A549 (cell line): ENCODE measurements around the gene NADSYN1. TPM values are rescaled to one million over a fixed set of nuclear protein-coding genes. Genes with fewer than 3 reads are reported as not detected.

Source experiments
- ATAC-seq, 2 experiments: fragments of 200-7000 bp in 1 of 2; fragments of >200 bp in 1 of 2; cut with Nextera tagmentation in 1 of 2; cut with Tn5 transposase in 1 of 2; 3 replicates each; pipeline versions ENCODE4 v1.8.0 to v1.9.1; 2018 to 2020; ENCODE audit warnings: mild to moderate bottlenecking in 1 of 2, moderate library complexity in 1 of 2
- CTCF ChIA-PET: fragments of 300-600 bp; sonication (Branson Sonifier 250); formaldehyde crosslinking; extraction: SDS; loops from one replicate; lab custom pipeline; 2021; ENCODE audit warnings: antibody characterized with exemption, inconsistent platforms; lab: Yijun Ruan, JAX
- POLR2A ChIA-PET: fragments of 350-600 bp; formaldehyde crosslinking; extraction: SDS; loops from one replicate; lab custom pipeline; 2021; ENCODE audit warnings: antibody characterized with exemption, inconsistent platforms; lab: Yijun Ruan, JAX
- DNase-seq, 2 experiments: peaks; one replicate each; pipeline versions ENCODE4 v3.0.0 to v3.0.0-alpha.2; 2011 to 2016; ENCODE audit warnings: low read depth in 1 of 2, low spot score in 1 of 2
- FAIRE-seq: peaks from 2 replicates; lab custom pipeline; 2011; peaks lifted over from hg19 to GRCh38; lab: Jason Lieb, UNC
- H3K27ac ChIP-seq, 2 experiments: fragments of >200 bp; sonication (Bioruptor Twin); formaldehyde crosslinking; 3 replicates each; pipeline ENCODE4 v1.5.1; 2016 to 2017
- H3K4me1 ChIP-seq: fragments of >200 bp; sonication (Bioruptor Twin); formaldehyde crosslinking; 3 replicates; pipeline ENCODE4 v1.6.1; 2016
- H3K4me2 ChIP-seq: fragments of >200 bp; sonication (Bioruptor Twin); formaldehyde crosslinking; 3 replicates; pipeline ENCODE4 v1.6.1; 2016
- H3K4me3 ChIP-seq: fragments of >200 bp; sonication (Bioruptor Twin); formaldehyde crosslinking; 3 replicates; pipeline ENCODE4 v1.5.1; 2016
- H3K9me3 ChIP-seq: fragments of >200 bp; sonication (Bioruptor Twin); formaldehyde crosslinking; 3 replicates; pipeline ENCODE4 v1.6.1; 2016
- BCL3 ChIP-seq: fragments of >200 bp; sonication (Bioruptor Twin); formaldehyde crosslinking; IDR thresholded peaks from 3 replicates; pipeline ENCODE4 v1.6.1; 2016
- BHLHE40 ChIP-seq: IDR thresholded peaks from 2 replicates; pipeline ENCODE4 v1.6.1; 2012; ENCODE audit warnings: low read depth, low read length, inconsistent platforms
- CBX2 ChIP-seq: fragments of 200-600 bp; sonication (generic); IDR thresholded peaks from 2 replicates; pipeline ENCODE4 v1.6.1; 2016; ENCODE audit warnings: low read depth, mild to moderate bottlenecking, borderline replicate concordance
- CEBPB ChIP-seq, 2 experiments: fragments of >200 bp in 1 of 2; sonication (Bioruptor Twin) in 1 of 2; formaldehyde crosslinking in 1 of 2; IDR thresholded peaks; 2 replicates each; pipeline ENCODE4 v1.6.1; 2012 to 2016
- CHD4 ChIP-seq: fragments of 200-600 bp; sonication (generic); IDR thresholded peaks from 2 replicates; pipeline ENCODE4 v1.6.1; 2016; ENCODE audit warnings: antibody characterized with exemption, mild to moderate bottlenecking, borderline replicate concordance
- EHF ChIP-seq: fragments of 250-450 bp; sonication (Bioruptor Pico); IDR thresholded peaks from 2 replicates; pipeline ENCODE4 v1.5.0; 2020; ENCODE audit warnings: mild to moderate bottlenecking
- EHMT2 ChIP-seq: fragments of 200-600 bp; sonication (generic); IDR thresholded peaks from 2 replicates; pipeline ENCODE4 v1.6.1; 2016; ENCODE audit warnings: antibody characterized with exemption, low read depth, mild to moderate bottlenecking, moderate library complexity
- ELK1 ChIP-seq: fragments of 150-350 bp; IDR thresholded peaks from 2 replicates; pipeline ENCODE4 v1.6.1; 2014; ENCODE audit warnings: low read depth, mild to moderate bottlenecking, low read length
- FOSB ChIP-seq: fragments of 250-450 bp; sonication (Bioruptor Pico); IDR thresholded peaks from 2 replicates; pipeline ENCODE4 v1.5.0; 2020; ENCODE audit warnings: mild to moderate bottlenecking, moderate library complexity
- HEYL ChIP-seq: fragments of 250-450 bp; sonication (Bioruptor Pico); IDR thresholded peaks from 2 replicates; pipeline ENCODE4 v1.8.0; 2021; ENCODE audit warnings: mild to moderate bottlenecking, moderate library complexity
- HOXA7 ChIP-seq: fragments of 250-450 bp; sonication (Bioruptor Pico); IDR thresholded peaks from 2 replicates; pipeline ENCODE4 v1.5.0; 2020; ENCODE audit warnings: mild to moderate bottlenecking, moderate library complexity
- HOXB5 ChIP-seq: fragments of 250-450 bp; sonication (Bioruptor Pico); IDR thresholded peaks from 2 replicates; pipeline ENCODE4 v1.5.0; 2020; ENCODE audit warnings: mild to moderate bottlenecking, moderate library complexity
- JUNB ChIP-seq: fragments of >200 bp; sonication (Bioruptor Twin); formaldehyde crosslinking; IDR thresholded peaks from 2 replicates; pipeline ENCODE4 v1.6.1; 2016
- MAX ChIP-seq: IDR thresholded peaks from 2 replicates; pipeline ENCODE4 v1.6.1; 2012
- MYC ChIP-seq: IDR thresholded peaks from 2 replicates; pipeline ENCODE4 v1.6.1; 2012; ENCODE audit warnings: mild to moderate bottlenecking, inconsistent platforms, low read length, improper control_type of control experiment, borderline replicate concordance
- PHF8 ChIP-seq: fragments of 200-600 bp; sonication (generic); IDR thresholded peaks from 2 replicates; pipeline ENCODE4 v1.6.1; 2016; ENCODE audit warnings: low read depth, mild to moderate bottlenecking, antibody characterized with exemption, moderate library complexity, borderline replicate concordance
- POLR2AphosphoS2 ChIP-seq: conservative IDR thresholded peaks from 2 replicates; pipeline ENCODE4 v1.6.1; 2012; ENCODE audit warnings: low read length, improper control_type of control experiment, inconsistent platforms
- RAD21 ChIP-seq, 2 experiments: fragments of >200 bp in 1 of 2; sonication (Bioruptor Twin) in 1 of 2; formaldehyde crosslinking in 1 of 2; IDR thresholded peaks in 1 of 2; conservative IDR thresholded peaks in 1 of 2; 2 replicates in 1 of 2; 3 replicates in 1 of 2; pipeline ENCODE4 v1.6.1; 2012 to 2018; ENCODE audit warnings: inconsistent platforms in 1 of 2
- RARB ChIP-seq: fragments of 250-450 bp; sonication (Bioruptor Pico); IDR thresholded peaks from 2 replicates; pipeline ENCODE4 v1.8.0; 2021; ENCODE audit warnings: mild to moderate bottlenecking, moderate library complexity
- RCOR1 ChIP-seq: fragments of 150-350 bp; IDR thresholded peaks from 2 replicates; pipeline ENCODE4 v1.6.1; 2014; ENCODE audit warnings: antibody characterized with exemption, low read length, low read depth
- RNF2 ChIP-seq: fragments of 200-600 bp; sonication (generic); IDR thresholded peaks from 2 replicates; pipeline ENCODE4 v1.6.1; 2016; ENCODE audit warnings: low read depth, mild to moderate bottlenecking, antibody characterized with exemption, moderate library complexity, borderline replicate concordance
- SMC3 ChIP-seq: fragments of >200 bp; sonication (Bioruptor Twin); formaldehyde crosslinking; IDR thresholded peaks from 3 replicates; pipeline ENCODE4 v1.6.1; 2018; ENCODE audit warnings: inconsistent platforms
- SREBF2 ChIP-seq: fragments of 450-650 bp; IDR thresholded peaks from 2 replicates; pipeline ENCODE4 v1.6.1; 2014; ENCODE audit warnings: mild to moderate bottlenecking, moderate library complexity
- TFCP2L1 ChIP-seq: fragments of 250-450 bp; sonication (Bioruptor Pico); IDR thresholded peaks from 2 replicates; pipeline ENCODE4 v1.5.0; 2021; ENCODE audit warnings: mild to moderate bottlenecking
- ZC3H11A ChIP-seq: fragments of 450-650 bp; IDR thresholded peaks from 2 replicates; pipeline ENCODE4 v1.6.1; 2014; ENCODE audit warnings: antibody characterized with exemption, mild to moderate bottlenecking
- ZFP36 ChIP-seq: fragments of 450-650 bp; IDR thresholded peaks from 2 replicates; pipeline ENCODE4 v1.6.1; 2014; ENCODE audit warnings: borderline replicate concordance; ENCODE audit not compliant: partially characterized antibody
- ZNF302 ChIP-seq: fragments of 250-450 bp; sonication (Bioruptor Pico); IDR thresholded peaks from 2 replicates; pipeline ENCODE4 v1.9.0; 2021; ENCODE audit warnings: inconsistent platforms, mild to moderate bottlenecking, moderate library complexity
- ZSCAN20 ChIP-seq: fragments of 250-450 bp; sonication (Bioruptor Pico); IDR thresholded peaks from 2 replicates; pipeline ENCODE4 v1.8.0; 2022; ENCODE audit warnings: mild to moderate bottlenecking, moderate library complexity
- WGBS: methylation state at CpG from one replicate; pipeline ENCODE4 v1.1.6; 2017; ENCODE audit errors: missing lambda C conversion rate; 5-methylcytosine and 5-hydroxymethylcytosine counted together
- polyA plus RNA-seq, 4 experiments: library from polyadenylated mRNA; depleted of rRNA in 3 of 4; stranded (reverse); fragments of >200 nt; fragmentation: RNase III in 1 of 4; extraction: RNeasy Plus Mini Kit Qiagen cat#74134 plus additional on column Dnase treatment in 1 of 4; gene quantifications; 2 replicates in 3 of 4; 3 replicates in 1 of 4; pipeline ENCODE4 v1.2.3, GENCODE V29; 2011 to 2017
- TF ChIP-seq, protein P1 (sequence below): fragments of 450-650 bp; IDR thresholded peaks from 2 replicates; pipeline ENCODE4 v1.6.1; 2014; ENCODE audit warnings: antibody characterized with exemption
- TF ChIP-seq, protein P2 (sequence below): IDR thresholded peaks from 2 replicates; pipeline ENCODE4 v1.6.1; 2012

The NADSYN1 gene
- polyA plus RNA-seq, 2 of the 4 experiments (the other 2 are of a cell fraction): 34.6 to 63.3 TPM

- no peak for TF ChIP-seq HOXA7 (CRISPR knock-in tag)
- no peak for TF ChIP-seq ZFP36
- no peak for TF ChIP-seq HOXB5 (CRISPR knock-in tag)
- TF ChIP-seq, protein P1, sequence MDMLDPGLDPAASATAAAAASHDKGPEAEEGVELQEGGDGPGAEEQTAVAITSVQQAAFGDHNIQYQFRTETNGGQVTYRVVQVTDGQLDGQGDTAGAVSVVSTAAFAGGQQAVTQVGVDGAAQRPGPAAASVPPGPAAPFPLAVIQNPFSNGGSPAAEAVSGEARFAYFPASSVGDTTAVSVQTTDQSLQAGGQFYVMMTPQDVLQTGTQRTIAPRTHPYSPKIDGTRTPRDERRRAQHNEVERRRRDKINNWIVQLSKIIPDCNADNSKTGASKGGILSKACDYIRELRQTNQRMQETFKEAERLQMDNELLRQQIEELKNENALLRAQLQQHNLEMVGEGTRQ: no peak
- TF ChIP-seq RARB (CRISPR knock-in tag): no peak
- no peak for TF ChIP-seq CBX2
- TF ChIP-seq RNF2: no peak
- no peak for TF ChIP-seq MAX
- TF ChIP-seq SREBF2: no peak
- TF ChIP-seq EHMT2: no peak
- TF ChIP-seq SMC3: no peak
- TF ChIP-seq POLR2AphosphoS2: no peak
- TF ChIP-seq, protein P2, sequence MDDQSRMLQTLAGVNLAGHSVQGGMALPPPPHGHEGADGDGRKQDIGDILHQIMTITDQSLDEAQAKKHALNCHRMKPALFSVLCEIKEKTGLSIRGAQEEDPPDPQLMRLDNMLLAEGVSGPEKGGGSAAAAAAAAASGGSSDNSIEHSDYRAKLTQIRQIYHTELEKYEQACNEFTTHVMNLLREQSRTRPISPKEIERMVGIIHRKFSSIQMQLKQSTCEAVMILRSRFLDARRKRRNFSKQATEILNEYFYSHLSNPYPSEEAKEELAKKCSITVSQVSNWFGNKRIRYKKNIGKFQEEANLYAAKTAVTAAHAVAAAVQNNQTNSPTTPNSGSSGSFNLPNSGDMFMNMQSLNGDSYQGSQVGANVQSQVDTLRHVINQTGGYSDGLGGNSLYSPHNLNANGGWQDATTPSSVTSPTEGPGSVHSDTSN: no peak
- TF ChIP-seq CHD4: no peak
- no peak for TF ChIP-seq EHF (CRISPR knock-in tag)
- TF ChIP-seq CEBPB (IDR thresholded peaks at IDR 0.05): no peak
- TF ChIP-seq ZC3H11A: no peak
- TF ChIP-seq JUNB: no peak
- TF ChIP-seq BHLHE40: no peak
- TF ChIP-seq, all 56 proteins: peak for 0
- H3K4me2 ChIP-seq: no peak overlapping the region
- DNase-seq (no peak), FAIRE-seq (no peak), ATAC-seq (no peak)
- no peaks in the 10 kb centered on the region for H3K9me3 ChIP-seq
- ChIA-PET POLR2A (no interaction called here), CTCF (no interaction called here)
- no peak overlapping the region for H3K27ac ChIP-seq
- WGBS: 88% methylated on average over 26 of the region's 39 CpGs
- no peak overlapping the region for H3K4me3 ChIP-seq
- H3K4me1 ChIP-seq: peaks cover 7% of the 10 kb centered on the region; the same call in 2 of the 3 replicates
Measured at GRCh38 chr11:71435278-71435951, 17.6 kb upstream of the NADSYN1 start.

- CTCF ChIA-PET: interaction anchor here (1.9 kb wide), 1 partner anchor 12 kb away, joined by 4 read pairs; the partner anchor contains the start of gene DHCR7
- FAIRE-seq (no peak), DNase-seq (no peak), ATAC-seq (no peak)
- TF ChIP-seq ZC3H11A (no peak), MYC (no peak), TFCP2L1 (no peak), BCL3 (no peak), ELK1 (no peak), RARB (CRISPR knock-in tag) (no peak), FOSB (no peak), HOXB5 (CRISPR knock-in tag) (no peak), ZSCAN20 (CRISPR knock-in tag) (no peak), PHF8 (no peak), RAD21 (conservative IDR thresholded peaks at IDR 0.05 in 1 of 2, IDR thresholded peaks at IDR 0.05 in 1 of 2) (no peak), ZFP36 (no peak), RCOR1 (no peak), EHF (CRISPR knock-in tag) (no peak), ZNF302 (CRISPR knock-in tag) (no peak), SREBF2 (no peak), HEYL (no peak), CBX2 (no peak), CHD4 (no peak)
- Histone ChIP-seq H3K4me3 (no peak overlapping the region), H3K9me3 (no peaks in the 10 kb centered on the region), H3K27ac (no peak overlapping the region), H3K4me2 (no peak overlapping the region), H3K4me1 (peaks cover 7% of the 10 kb centered on the region; the same call in 2 of the 3 replicates)
- POLR2A ChIA-PET: no interaction called here
- 87% methylated on average over 4 of the region's 8 CpGs for WGBS
Measured at GRCh38 chr11:71436861-71437260, 16.1 kb upstream of the NADSYN1 start.
